ENCODE data around the gene PRICKLE3.

- TF ChIP-seq POLR2A (IDR thresholded peaks at IDR 0.05; ENCODE audit: low read depth, low read length) (no peak), POLR2AphosphoS5 (IDR thresholded peaks at IDR 0.05; ENCODE audit: low read depth, low read length) (no peak)
Measured at GRCh38 chrX:49228185-49228584, 42.0 kb upstream of the PRICKLE3 start.

Measured in GM12891 (cell line).